HG03097 (cell line): ENCODE measurements around the gene SCRN3.

Experiments used
- ATAC-seq: cut with Tn5 transposase; IDR thresholded peaks from one replicate; pipeline ENCODE4 v1.9.1; 2021; ENCODE audit not compliant: unreplicated experiment, low FRiP score

SCRN3 gene

DNA sequence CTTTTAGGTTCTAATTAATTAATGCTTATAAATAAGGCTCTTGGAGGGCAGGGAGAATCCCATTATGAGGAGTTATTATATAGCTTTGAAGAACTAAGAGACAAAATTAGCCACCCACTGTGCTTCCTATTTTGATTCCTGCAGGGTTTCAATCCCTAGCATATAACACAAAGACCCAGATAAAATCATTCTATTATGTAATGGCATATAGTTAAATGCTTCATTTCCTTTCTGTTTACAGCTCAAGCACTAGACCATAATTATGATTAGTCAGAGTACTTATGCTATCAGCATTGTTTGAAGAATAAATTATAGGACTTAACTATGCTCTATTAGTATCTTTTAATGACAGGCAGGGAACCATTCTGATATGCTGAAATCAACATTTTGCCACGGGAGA, 82.2 kb downstream of the SCRN3 start:
- no peak for ATAC-seq
